AG04450 (cell line): ENCODE results near the gene CLSTN3. TPM values are rescaled to one million over a fixed set of nuclear protein-coding genes. Genes with fewer than 3 reads are reported as not detected.

ENCODE experiments used
- CTCF ChIA-PET: fragments of 300-600, 350-600 bp; formaldehyde crosslinking; extraction: SDS; loops from one replicate; lab custom pipeline; 2022; ENCODE audit warnings: antibody characterized with exemption, inconsistent platforms; lab: Charles Lee
- POLR2A ChIA-PET: fragments of 350-600 bp; formaldehyde crosslinking; extraction: SDS; loops from one replicate; lab custom pipeline; 2021; ENCODE audit warnings: antibody characterized with exemption, inconsistent platforms; lab: Yijun Ruan, JAX
- DNase-seq: peaks from one replicate; pipeline ENCODE4 v3.0.0-alpha.2; 2011; ENCODE audit warnings: low read depth, low spot score
- H3K27ac ChIP-seq: one replicate; pipeline ENCODE4 v1.5.1; 2012; ENCODE audit warnings: low read depth, low read length, control low read depth
- H3K27me3 ChIP-seq: one replicate; pipeline ENCODE4 v1.6.0; 2012; ENCODE audit warnings: low read length; ENCODE audit not compliant: control insufficient read depth, insufficient read depth
- H3K4me3 ChIP-seq: 2 replicates; pipeline ENCODE4 v1.5.1; 2011; ENCODE audit warnings: mild to moderate bottlenecking, low read depth, low read length, control low read depth
- H3K9me3 ChIP-seq: 2 replicates; pipeline ENCODE4 v1.5.1; 2012; ENCODE audit warnings: low read length; ENCODE audit not compliant: control insufficient read depth, insufficient read depth
- polyA plus RNA-seq: library from polyadenylated mRNA; depleted of rRNA; stranded (reverse); fragments of >200 nt; gene quantifications from 2 replicates; pipeline ENCODE4 v1.2.3, GENCODE V29; 2011; rRNA removed
- small RNA-seq: library from RNA; depleted of rRNA; stranded (forward); fragments of <200 nt; gene quantifications from one replicate; pipeline ENCODE3, GENCODE V24; 2012; ENCODE audit warnings: low read depth; ENCODE audit not compliant: insufficient read length
- TF ChIP-seq, protein P1 (sequence below): IDR thresholded peaks from 2 replicates; pipeline ENCODE4 v1.5.1; 2011; ENCODE audit warnings: low read depth, low read length, control low read depth, inconsistent platforms

CLSTN3 gene
- polyA plus RNA-seq, 1 experiment, result 22.3 TPM

DNA sequence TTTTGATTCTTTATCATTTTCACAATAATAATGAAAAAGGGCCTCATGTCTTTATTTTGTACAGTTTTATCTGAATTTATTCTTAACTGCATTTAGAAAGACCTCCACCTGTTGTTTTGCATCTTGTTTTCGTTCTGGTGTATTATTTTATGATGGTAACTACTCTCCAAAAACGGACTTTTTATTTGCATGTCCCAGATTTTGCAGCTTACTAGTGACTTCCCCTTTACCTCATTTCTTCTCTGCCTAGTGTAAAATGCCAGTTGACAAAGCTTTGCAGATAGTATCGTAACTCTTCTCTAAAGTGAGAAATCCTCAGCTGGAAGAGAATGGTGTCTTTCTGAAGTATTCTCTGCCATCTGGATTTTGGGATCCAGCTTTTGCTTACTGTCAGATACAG, 76.5 kb downstream of the CLSTN3 start:
- CTCF ChIA-PET, result interaction anchor here (0.8 to 2.8 kb wide), 3 partner anchors 18 to 602 kb away, joined by 3 to 9 read pairs (median 4); partner anchors contain the start of gene PEX5
- no peak for DNase-seq
- Histone ChIP-seq H3K27ac (no peak overlapping the region), H3K9me3 (peaks cover 3% of the 10 kb centered on the region; the same call in 1 of the 2 replicates), H3K4me3 (no peak overlapping the region), H3K27me3 (no peaks in the 10 kb centered on the region)
- TF ChIP-seq, protein P1, sequence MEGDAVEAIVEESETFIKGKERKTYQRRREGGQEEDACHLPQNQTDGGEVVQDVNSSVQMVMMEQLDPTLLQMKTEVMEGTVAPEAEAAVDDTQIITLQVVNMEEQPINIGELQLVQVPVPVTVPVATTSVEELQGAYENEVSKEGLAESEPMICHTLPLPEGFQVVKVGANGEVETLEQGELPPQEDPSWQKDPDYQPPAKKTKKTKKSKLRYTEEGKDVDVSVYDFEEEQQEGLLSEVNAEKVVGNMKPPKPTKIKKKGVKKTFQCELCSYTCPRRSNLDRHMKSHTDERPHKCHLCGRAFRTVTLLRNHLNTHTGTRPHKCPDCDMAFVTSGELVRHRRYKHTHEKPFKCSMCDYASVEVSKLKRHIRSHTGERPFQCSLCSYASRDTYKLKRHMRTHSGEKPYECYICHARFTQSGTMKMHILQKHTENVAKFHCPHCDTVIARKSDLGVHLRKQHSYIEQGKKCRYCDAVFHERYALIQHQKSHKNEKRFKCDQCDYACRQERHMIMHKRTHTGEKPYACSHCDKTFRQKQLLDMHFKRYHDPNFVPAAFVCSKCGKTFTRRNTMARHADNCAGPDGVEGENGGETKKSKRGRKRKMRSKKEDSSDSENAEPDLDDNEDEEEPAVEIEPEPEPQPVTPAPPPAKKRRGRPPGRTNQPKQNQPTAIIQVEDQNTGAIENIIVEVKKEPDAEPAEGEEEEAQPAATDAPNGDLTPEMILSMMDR, result no peak
- POLR2A ChIA-PET, result no interaction called here

DNA sequence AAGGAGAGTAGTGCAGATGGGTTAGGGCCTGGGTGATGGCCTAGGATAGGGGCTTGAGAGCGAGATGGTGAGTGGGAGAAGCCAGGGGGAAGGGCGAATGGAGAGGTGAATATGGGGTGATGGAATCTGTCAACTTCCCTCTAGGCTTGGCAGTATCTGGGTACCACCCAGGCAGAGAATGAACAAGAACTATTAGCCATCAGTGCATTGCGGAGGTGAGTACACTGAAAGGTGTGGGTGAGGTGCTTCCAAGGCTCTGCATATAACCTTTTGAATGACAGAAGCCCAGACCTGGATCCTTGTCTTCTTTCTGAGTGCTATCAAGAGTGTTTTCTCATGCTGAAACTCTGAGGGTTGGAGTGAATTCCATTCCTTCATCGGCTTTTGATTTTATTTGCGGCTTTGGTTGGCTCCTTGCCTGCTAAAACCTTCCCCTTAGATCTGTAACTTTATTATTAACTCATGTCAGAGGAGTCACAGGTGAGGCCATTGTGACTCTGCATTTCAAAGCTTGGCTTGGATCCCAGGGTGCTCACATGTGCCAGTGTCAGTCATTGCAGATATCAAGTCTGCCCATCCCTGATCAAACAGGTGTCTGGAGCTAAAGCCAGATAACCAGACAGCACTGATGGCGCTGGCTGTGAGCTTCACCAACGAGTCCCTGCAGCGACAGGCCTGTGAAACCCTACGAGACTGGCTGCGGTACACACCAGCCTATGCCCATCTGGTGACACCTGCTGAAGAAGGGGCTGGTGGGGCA, 77.9 kb downstream of the CLSTN3 start:
- H3K9me3 ChIP-seq, result peaks cover 6% of the 10 kb centered on the region; the same call in 1 of the 2 replicates
- CTCF ChIA-PET, result interaction anchor here (1.0 to 2.8 kb wide), 3 partner anchors 13 to 434 kb away, joined by 3 to 9 read pairs (median 3); no protein-coding TSS in a partner anchor
- H3K4me3 ChIP-seq, result no peak overlapping the region
- TF ChIP-seq, protein P1, result no peak
- no peak overlapping the region for H3K27ac ChIP-seq
- no peaks in the 10 kb centered on the region for H3K27me3 ChIP-seq
- POLR2A ChIA-PET, result no interaction called here
- DNase-seq, result no peak

Small RNA genes within 50 kb of the gene (small RNA-seq; reads per million reads assigned to genes)
- not detected for gene RNU6-485P

Other genes with a start within 250 kb of the CLSTN3 start
- 10.4 and 10.6 TPM in 2 replicates for gene LRRC23, start 225.5 kb upstream of the CLSTN3 start, polyA plus RNA-seq
- gene ENO2, start 215.8 kb upstream of the CLSTN3 start, polyA plus RNA-seq, result 25.4 and 27.5 TPM in 2 replicates
- 11.2 and 21.4 TPM in 2 replicates for gene ATN1, start 202.4 kb upstream of the CLSTN3 start, polyA plus RNA-seq
- gene RNU7-1, start 186.6 kb upstream of the CLSTN3 start, polyA plus RNA-seq, result not detected in 2 replicates
- 359 and 425 TPM in 2 replicates for gene C12orf57, start 186.3 kb upstream of the CLSTN3 start, polyA plus RNA-seq
- 0.07 and 0.10 TPM in 2 replicates for gene PTPN6, start 179.0 kb upstream of the CLSTN3 start, polyA plus RNA-seq
- gene PHB2, start 159.7 kb upstream of the CLSTN3 start, polyA plus RNA-seq, result 242 and 255 TPM in 2 replicates
- gene EMG1, start 159.5 kb upstream of the CLSTN3 start, polyA plus RNA-seq, result 46.1 and 47.8 TPM in 2 replicates
- gene LPCAT3, start 111.9 kb upstream of the CLSTN3 start, polyA plus RNA-seq, result 36.0 and 37.6 TPM in 2 replicates
- 406 and 458 TPM in 2 replicates for gene C1S, start 69.7 kb upstream of the CLSTN3 start, polyA plus RNA-seq
- gene C1R, start 37.9 kb upstream of the CLSTN3 start, polyA plus RNA-seq, result 617 and 795 TPM in 2 replicates
- gene C1RL, start 21.2 kb upstream of the CLSTN3 start, polyA plus RNA-seq, result 45.3 and 58.7 TPM in 2 replicates
- gene RBP5, start 1.5 kb upstream of the CLSTN3 start, polyA plus RNA-seq, result 0.25 and 0.36 TPM in 2 replicates
- gene PEX5, start 59.3 kb downstream of the CLSTN3 start, polyA plus RNA-seq, result 13.8 and 15.5 TPM in 2 replicates
- gene ACSM4, start 173.7 kb downstream of the CLSTN3 start, polyA plus RNA-seq, result not detected in 2 replicates